K562 (cell line): Measurements from ENCODE around the gene CD93. TPM values are rescaled to one million over a fixed set of nuclear protein-coding genes. Genes with fewer than 3 reads are reported as not detected.
A peak's percentile ranks its signal among the peaks of the same experiment; 100 is the strongest.

Source experiments
- CTCF ChIP-seq, 3 experiments: IDR thresholded peaks in 2 of 3; conservative IDR thresholded peaks in 1 of 3; 2 replicates each; pipeline ENCODE4 v1.5.1; 2011 to 2012; ENCODE audit warnings: low read length in 3 of 3, mild to moderate bottlenecking in 3 of 3, control low read depth in 2 of 3, improper control_type of control experiment in 1 of 3, inconsistent platforms in 1 of 3, low read depth in 1 of 3, mixed read lengths in 1 of 3, moderate library complexity in 1 of 3; ENCODE audit not compliant: insufficient read depth in 2 of 3
- EP400 ChIP-seq: fragments of 450-650 bp; IDR thresholded peaks from 2 replicates; pipeline ENCODE4 v1.6.1; 2017; ENCODE audit warnings: antibody characterized with exemption, mild to moderate bottlenecking, moderate library complexity
- HDAC2 ChIP-seq: fragments of 450-650 bp; IDR thresholded peaks from 2 replicates; pipeline ENCODE4 v1.6.1; 2016; ENCODE audit warnings: mild to moderate bottlenecking
- MAX ChIP-seq: sonication (generic); formaldehyde crosslinking; IDR thresholded peaks from 2 replicates; pipeline ENCODE4 v1.9.0; 2022; ENCODE audit warnings: mild to moderate bottlenecking, missing genetic modification reagents
- NR4A1 ChIP-seq, 2 experiments: fragments of 250-450 bp in 1 of 2; fragments of 450-650 bp in 1 of 2; sonication (Bioruptor Pico) in 1 of 2; IDR thresholded peaks; 2 replicates each; pipeline versions ENCODE4 v1.4.0 to v1.6.1; 2016 to 2020; ENCODE audit warnings: mild to moderate bottlenecking in 2 of 2, missing compliant biosample characterization in 1 of 2, missing genetic modification characterization in 1 of 2, moderate library complexity in 1 of 2
- TAF1 ChIP-seq: IDR thresholded peaks from 2 replicates; pipeline ENCODE4 v1.6.1; 2011; ENCODE audit warnings: mild to moderate bottlenecking, low read length, moderate library complexity; ENCODE audit not compliant: insufficient read depth, control insufficient read depth, severe bottlenecking; ENCODE audit errors: extremely low read depth
- ZBTB7A ChIP-seq: IDR thresholded peaks from 2 replicates; pipeline ENCODE4 v1.6.1; 2011; ENCODE audit warnings: low read depth, mild to moderate bottlenecking, low read length, moderate library complexity, borderline replicate concordance; ENCODE audit not compliant: control insufficient read depth
- ZNF23 ChIP-seq: fragments of 250-450 bp; sonication (Bioruptor Pico); IDR thresholded peaks from 2 replicates; pipeline ENCODE4 v1.4.0; 2020; ENCODE audit warnings: mild to moderate bottlenecking
- ZNF584 ChIP-seq: fragments of 200-800 bp; sonication (Bioruptor generic); IDR thresholded peaks from 2 replicates; pipeline ENCODE4 v1.6.1; 2016; ENCODE audit warnings: low read depth, mild to moderate bottlenecking, missing genetic modification characterization, missing compliant biosample characterization
- ZNF586 ChIP-seq: fragments of 450-650 bp; formaldehyde crosslinking; conservative IDR thresholded peaks from 2 replicates; pipeline ENCODE4 v1.4.0; 2020; ENCODE audit warnings: mild to moderate bottlenecking, moderate library complexity
- polyA plus RNA-seq, 8 experiments: library from polyadenylated mRNA; depleted of rRNA in 4 of 8; stranded (reverse) in 5 of 8; unstranded in 3 of 8; fragments of >200 nt; fragmentation: Nextera tagmentation in 2 of 8; fragmentation: Illumina TruSeq in 1 of 8; extraction: Ambion mirVana in 2 of 8; extraction: Trizol in 1 of 8; gene quantifications; 2 replicates each; pipeline versions ENCODE4 v1.2.1 to v1.2.3, GENCODE V29; 2011 to 2014; ENCODE audit warnings: inconsistent platforms in 1 of 8, missing spikeins in 1 of 8
- total RNA-seq, 7 experiments: library from RNA; depleted of rRNA in 6 of 7; stranded (reverse); fragments of >200 nt in 6 of 7; fragmentation: Illumina TruSeq in 2 of 7; extraction: Trizol in 2 of 7; gene quantifications; 2 replicates each; pipeline versions ENCODE4 v1.2.1 to v1.2.3, GENCODE V29; 2011 to 2021; ENCODE audit warnings: low replicate concordance in 1 of 7
- TF ChIP-seq, protein P1 (sequence below): fragments of 250-450 bp; sonication (Bioruptor Pico); IDR thresholded peaks from 2 replicates; pipeline ENCODE4 v1.8.0; 2021; ENCODE audit warnings: moderate library complexity, mild to moderate bottlenecking, inconsistent platforms
- TF ChIP-seq, protein P2 (sequence below): fragments of 450-650 bp; IDR thresholded peaks from 2 replicates; pipeline ENCODE4 v1.6.1; 2018; ENCODE audit not compliant: partially characterized antibody
- TF ChIP-seq, protein P3 (sequence below): sonication (generic); formaldehyde crosslinking; IDR thresholded peaks from 2 replicates; pipeline ENCODE4 v1.8.0; 2023; ENCODE audit warnings: mild to moderate bottlenecking, missing genetic modification reagents

The CD93 gene
- total and polyA plus RNA-seq, 9 of the 15 experiments (the other 6 are each of a cell fraction or from before 2014, with no cell fraction given): 0.03 to 0.20 (median 0.05) TPM

DNA sequence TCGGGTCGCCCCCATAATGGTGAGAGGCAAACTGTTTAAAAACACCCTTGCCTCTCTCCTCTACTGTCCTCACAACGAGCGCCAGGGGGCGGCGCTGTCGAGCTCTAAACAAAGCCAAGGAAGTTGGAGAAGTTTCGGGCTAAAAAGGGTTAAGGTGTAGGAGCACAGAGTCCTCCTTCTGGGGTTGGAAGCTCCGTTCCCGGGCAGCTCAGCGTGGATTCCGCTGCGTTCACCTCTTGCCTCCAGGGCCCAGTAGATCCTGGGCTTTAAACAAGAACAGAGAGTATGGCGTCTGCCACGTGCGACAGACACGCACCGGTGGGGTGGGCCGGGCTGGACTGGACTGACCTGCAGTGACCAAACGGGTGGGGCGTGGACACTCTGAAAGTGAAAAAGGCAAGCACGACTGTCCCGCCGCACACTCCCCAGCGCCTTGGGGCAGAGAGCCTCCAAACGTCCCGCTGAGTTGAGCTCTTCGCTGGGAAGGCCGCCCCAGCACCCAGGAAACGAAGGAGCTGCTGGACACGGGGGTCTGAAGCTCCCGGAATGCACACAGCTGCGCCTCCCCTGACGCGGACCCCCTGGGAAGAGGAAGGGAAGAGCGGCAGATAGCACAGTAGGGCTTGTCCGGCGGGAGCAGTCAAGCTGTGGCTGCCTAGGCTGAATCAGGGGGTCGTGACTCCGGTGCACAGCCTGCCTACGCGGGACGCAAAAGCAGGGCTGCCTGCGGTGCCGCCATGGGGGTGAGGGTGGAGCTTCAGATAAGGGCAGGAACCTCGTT, 35.1 kb downstream of the CD93 start (continued):
- TF ChIP-seq HDAC2 (0 out of 2 replicates have a peak, but pooled peaks have one; percentile 26), CTCF (IDR thresholded peaks at IDR 0.05 in 2 of 3, conservative IDR thresholded peaks at IDR 0.05 in 1 of 3; ENCODE audit: insufficient read depth in 2 of 3, low read depth in 1 of 3, low read length in 3 of 3) (peak; percentile 80 to 83 (median 80)), NR4A1 (CRISPR knock-in tag; IDR thresholded peaks at IDR 0.05) (no peak), NR4A1 (tag; IDR thresholded peaks at IDR 0.05) (peak; percentile 83), ZBTB7A (0 out of 2 replicates have a peak, but pooled peaks have one; percentile 49), TAF1 (peak; percentile 14), EP400 (peak; percentile 93), MAX (peak; percentile 91), ZNF586 (CRISPR knock-in tag) (no peak), ZNF23 (CRISPR knock-in tag) (no peak), ZNF584 (no peak; the same call in 1 of the 2 replicates)
- TF ChIP-seq, protein P1, sequence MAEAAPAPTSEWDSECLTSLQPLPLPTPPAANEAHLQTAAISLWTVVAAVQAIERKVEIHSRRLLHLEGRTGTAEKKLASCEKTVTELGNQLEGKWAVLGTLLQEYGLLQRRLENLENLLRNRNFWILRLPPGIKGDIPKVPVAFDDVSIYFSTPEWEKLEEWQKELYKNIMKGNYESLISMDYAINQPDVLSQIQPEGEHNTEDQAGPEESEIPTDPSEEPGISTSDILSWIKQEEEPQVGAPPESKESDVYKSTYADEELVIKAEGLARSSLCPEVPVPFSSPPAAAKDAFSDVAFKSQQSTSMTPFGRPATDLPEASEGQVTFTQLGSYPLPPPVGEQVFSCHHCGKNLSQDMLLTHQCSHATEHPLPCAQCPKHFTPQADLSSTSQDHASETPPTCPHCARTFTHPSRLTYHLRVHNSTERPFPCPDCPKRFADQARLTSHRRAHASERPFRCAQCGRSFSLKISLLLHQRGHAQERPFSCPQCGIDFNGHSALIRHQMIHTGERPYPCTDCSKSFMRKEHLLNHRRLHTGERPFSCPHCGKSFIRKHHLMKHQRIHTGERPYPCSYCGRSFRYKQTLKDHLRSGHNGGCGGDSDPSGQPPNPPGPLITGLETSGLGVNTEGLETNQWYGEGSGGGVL: no peak
- TF ChIP-seq, protein P2, sequence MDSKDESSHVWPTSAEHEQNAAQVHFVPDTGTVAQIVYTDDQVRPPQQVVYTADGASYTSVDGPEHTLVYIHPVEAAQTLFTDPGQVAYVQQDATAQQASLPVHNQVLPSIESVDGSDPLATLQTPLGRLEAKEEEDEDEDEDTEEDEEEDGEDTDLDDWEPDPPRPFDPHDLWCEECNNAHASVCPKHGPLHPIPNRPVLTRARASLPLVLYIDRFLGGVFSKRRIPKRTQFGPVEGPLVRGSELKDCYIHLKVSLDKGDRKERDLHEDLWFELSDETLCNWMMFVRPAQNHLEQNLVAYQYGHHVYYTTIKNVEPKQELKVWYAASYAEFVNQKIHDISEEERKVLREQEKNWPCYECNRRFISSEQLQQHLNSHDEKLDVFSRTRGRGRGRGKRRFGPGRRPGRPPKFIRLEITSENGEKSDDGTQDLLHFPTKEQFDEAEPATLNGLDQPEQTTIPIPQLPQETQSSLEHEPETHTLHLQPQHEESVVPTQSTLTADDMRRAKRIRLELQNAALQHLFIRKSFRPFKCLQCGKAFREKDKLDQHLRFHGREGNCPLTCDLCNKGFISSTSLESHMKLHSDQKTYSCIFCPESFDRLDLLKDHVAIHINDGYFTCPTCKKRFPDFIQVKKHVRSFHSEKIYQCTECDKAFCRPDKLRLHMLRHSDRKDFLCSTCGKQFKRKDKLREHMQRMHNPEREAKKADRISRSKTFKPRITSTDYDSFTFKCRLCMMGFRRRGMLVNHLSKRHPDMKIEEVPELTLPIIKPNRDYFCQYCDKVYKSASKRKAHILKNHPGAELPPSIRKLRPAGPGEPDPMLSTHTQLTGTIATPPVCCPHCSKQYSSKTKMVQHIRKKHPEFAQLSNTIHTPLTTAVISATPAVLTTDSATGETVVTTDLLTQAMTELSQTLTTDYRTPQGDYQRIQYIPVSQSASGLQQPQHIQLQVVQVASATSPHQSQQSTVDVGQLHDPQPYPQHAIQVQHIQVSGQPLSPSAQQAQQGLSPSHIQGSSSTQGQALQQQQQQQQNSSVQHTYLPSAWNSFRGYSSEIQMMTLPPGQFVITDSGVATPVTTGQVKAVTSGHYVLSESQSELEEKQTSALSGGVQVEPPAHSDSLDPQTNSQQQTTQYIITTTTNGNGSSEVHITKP: no peak
- TF ChIP-seq, protein P3, sequence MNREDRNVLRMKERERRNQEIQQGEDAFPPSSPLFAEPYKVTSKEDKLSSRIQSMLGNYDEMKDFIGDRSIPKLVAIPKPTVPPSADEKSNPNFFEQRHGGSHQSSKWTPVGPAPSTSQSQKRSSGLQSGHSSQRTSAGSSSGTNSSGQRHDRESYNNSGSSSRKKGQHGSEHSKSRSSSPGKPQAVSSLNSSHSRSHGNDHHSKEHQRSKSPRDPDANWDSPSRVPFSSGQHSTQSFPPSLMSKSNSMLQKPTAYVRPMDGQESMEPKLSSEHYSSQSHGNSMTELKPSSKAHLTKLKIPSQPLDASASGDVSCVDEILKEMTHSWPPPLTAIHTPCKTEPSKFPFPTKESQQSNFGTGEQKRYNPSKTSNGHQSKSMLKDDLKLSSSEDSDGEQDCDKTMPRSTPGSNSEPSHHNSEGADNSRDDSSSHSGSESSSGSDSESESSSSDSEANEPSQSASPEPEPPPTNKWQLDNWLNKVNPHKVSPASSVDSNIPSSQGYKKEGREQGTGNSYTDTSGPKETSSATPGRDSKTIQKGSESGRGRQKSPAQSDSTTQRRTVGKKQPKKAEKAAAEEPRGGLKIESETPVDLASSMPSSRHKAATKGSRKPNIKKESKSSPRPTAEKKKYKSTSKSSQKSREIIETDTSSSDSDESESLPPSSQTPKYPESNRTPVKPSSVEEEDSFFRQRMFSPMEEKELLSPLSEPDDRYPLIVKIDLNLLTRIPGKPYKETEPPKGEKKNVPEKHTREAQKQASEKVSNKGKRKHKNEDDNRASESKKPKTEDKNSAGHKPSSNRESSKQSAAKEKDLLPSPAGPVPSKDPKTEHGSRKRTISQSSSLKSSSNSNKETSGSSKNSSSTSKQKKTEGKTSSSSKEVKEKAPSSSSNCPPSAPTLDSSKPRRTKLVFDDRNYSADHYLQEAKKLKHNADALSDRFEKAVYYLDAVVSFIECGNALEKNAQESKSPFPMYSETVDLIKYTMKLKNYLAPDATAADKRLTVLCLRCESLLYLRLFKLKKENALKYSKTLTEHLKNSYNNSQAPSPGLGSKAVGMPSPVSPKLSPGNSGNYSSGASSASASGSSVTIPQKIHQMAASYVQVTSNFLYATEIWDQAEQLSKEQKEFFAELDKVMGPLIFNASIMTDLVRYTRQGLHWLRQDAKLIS (CRISPR knock-in tag): no peak
